ENCODE results near the gene AASS.

Gene AASS

GRCh38 chr7:122068046-122068445, 76.0 kb downstream of the AASS start:
- Histone ChIP-seq H3K4me1 (ENCODE audit: control insufficient read depth, insufficient read depth, low read length) (no peaks in the 10 kb centered on the region), H3K27me3 (ENCODE audit: control insufficient read depth, insufficient read depth, low read length) (peaks cover 10% of the 10 kb centered on the region), H3K9me3 (ENCODE audit: control insufficient read depth, low read length) (no peaks in the 10 kb centered on the region), H3K4me3 (ENCODE audit: low read length) (no peak overlapping the region), H3K36me3 (ENCODE audit: control insufficient read depth, insufficient read depth, low read length) (no peaks in the 10 kb centered on the region), H3K9ac (ENCODE audit: low read length) (no peak overlapping the region)

DNA sequence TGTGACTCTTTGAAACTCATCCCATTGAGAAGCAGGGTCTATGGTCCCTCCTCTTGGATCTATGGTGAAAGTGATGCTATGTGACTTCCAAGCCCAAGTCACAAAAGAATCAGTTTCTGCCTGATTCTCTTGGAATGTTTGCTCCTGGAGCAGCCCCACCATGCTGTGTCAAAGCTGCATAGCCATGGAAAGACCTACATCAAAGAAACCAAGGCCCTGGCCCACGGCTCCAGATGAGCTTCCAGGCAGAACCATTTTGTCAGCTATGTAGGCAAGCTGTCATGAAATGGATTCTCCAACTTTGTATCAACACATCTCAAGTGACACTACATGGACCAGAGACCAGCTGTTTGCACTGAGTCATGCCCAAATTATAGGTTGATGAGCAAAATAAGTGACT, 77.0 kb downstream of the AASS start:
- Histone ChIP-seq H3K4me3 (ENCODE audit: low read length) (no peak overlapping the region), H3K9ac (ENCODE audit: low read length) (no peak overlapping the region), H3K36me3 (ENCODE audit: control insufficient read depth, insufficient read depth, low read length) (no peaks in the 10 kb centered on the region), H3K4me1 (ENCODE audit: control insufficient read depth, insufficient read depth, low read length) (no peaks in the 10 kb centered on the region), H3K9me3 (ENCODE audit: control insufficient read depth, low read length) (no peaks in the 10 kb centered on the region), H3K27me3 (ENCODE audit: control insufficient read depth, insufficient read depth, low read length) (peaks cover 10% of the 10 kb centered on the region)

GRCh38 chr7:122064971-122065370, 79.1 kb downstream of the AASS start:
- Histone ChIP-seq H3K4me1 (ENCODE audit: control insufficient read depth, insufficient read depth, low read length) (no peaks in the 10 kb centered on the region), H3K9me3 (ENCODE audit: control insufficient read depth, low read length) (no peaks in the 10 kb centered on the region), H3K4me3 (ENCODE audit: low read length) (no peak overlapping the region), H3K36me3 (ENCODE audit: control insufficient read depth, insufficient read depth, low read length) (no peaks in the 10 kb centered on the region), H3K9ac (ENCODE audit: low read length) (no peak overlapping the region), H3K27me3 (ENCODE audit: control insufficient read depth, insufficient read depth, low read length) (peaks cover 10% of the 10 kb centered on the region)

DNA sequence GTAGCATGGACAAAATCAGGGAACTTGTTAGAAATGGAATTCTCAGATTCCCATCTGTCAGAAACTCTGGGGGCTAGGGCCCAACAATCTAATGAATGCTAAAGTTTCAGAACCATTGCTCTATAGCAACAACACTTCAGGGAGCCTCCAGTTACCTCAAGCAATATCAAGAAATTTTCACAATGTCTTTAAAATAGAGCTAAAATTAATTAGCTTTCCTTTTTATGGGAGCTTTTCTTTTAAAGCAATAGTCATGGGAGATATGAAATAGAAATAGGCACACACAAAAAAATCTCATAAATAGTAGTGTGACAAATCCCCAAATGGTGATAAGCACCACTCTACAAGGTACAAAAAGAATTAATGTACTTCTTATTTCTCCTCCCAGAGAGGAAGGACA, 80.9 kb downstream of the AASS start:
- peaks cover 4% of the 10 kb centered on the region for H3K27me3 ChIP-seq (ENCODE audit: control insufficient read depth, insufficient read depth, low read length)
- H3K4me1 ChIP-seq (ENCODE audit: control insufficient read depth, insufficient read depth, low read length) = no peaks in the 10 kb centered on the region
- no peaks in the 10 kb centered on the region for H3K36me3 ChIP-seq (ENCODE audit: control insufficient read depth, insufficient read depth, low read length)
- H3K4me3 ChIP-seq (ENCODE audit: low read length) = no peak overlapping the region
- no peaks in the 10 kb centered on the region for H3K9me3 ChIP-seq (ENCODE audit: control insufficient read depth, low read length)
- H3K9ac ChIP-seq (ENCODE audit: low read length) = no peak overlapping the region

DNA sequence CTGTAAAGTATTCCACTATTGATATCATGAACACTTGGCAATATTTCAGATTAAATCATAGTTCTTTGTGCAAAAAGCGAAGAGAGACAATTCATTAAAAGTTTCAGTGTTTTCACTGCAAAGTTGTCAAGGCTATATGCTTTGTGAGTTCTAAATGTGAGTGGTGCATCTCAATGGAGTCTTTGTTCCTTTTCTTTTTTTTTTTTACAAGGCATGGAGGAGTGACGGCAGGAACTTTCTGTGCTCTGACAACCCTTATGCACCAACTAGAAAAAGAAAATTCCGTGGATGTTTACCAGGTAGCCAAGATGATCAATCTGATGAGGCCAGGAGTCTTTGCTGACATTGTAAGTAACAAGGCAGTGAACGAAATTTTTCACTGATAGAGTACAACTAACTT, 84.5 kb downstream of the AASS start:
- no peaks in the 10 kb centered on the region for H3K27me3 ChIP-seq (ENCODE audit: control insufficient read depth, insufficient read depth, low read length)
- H3K9me3 ChIP-seq (ENCODE audit: control insufficient read depth, low read length) = no peaks in the 10 kb centered on the region
- H3K9ac ChIP-seq (ENCODE audit: low read length) = no peak overlapping the region
- H3K4me3 ChIP-seq (ENCODE audit: low read length) = no peak overlapping the region
- H3K4me1 ChIP-seq (ENCODE audit: control insufficient read depth, insufficient read depth, low read length) = no peaks in the 10 kb centered on the region
- H3K36me3 ChIP-seq (ENCODE audit: control insufficient read depth, insufficient read depth, low read length) = no peaks in the 10 kb centered on the region

DNA sequence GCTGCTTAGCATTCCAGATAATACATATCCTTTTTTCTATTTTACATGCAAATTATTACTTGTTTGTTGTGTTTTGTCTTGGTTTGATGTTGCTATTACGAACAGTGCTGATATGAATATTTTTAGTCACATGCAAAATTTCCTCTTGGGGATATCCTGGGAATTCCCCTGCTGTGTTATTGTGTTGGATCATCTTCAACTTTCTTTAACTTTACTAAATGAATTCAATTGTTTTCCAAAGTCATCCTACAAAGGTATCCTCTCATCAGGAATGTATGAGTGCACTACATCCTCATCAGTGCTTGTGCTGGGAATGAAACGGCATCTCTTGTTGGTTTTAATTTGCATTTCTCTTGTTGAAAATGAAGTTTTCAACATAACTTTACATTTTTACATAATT, 87.1 kb downstream of the AASS start:
- Histone ChIP-seq H3K9me3 (ENCODE audit: control insufficient read depth, low read length) (no peaks in the 10 kb centered on the region), H3K4me3 (ENCODE audit: low read length) (no peak overlapping the region), H3K4me1 (ENCODE audit: control insufficient read depth, insufficient read depth, low read length) (no peaks in the 10 kb centered on the region), H3K27me3 (ENCODE audit: control insufficient read depth, insufficient read depth, low read length) (peaks cover 10% of the 10 kb centered on the region), H3K9ac (ENCODE audit: low read length) (no peak overlapping the region), H3K36me3 (ENCODE audit: control insufficient read depth, insufficient read depth, low read length) (no peaks in the 10 kb centered on the region)

- Histone ChIP-seq H3K9ac (ENCODE audit: low read length) (no peak overlapping the region), H3K27me3 (ENCODE audit: control insufficient read depth, insufficient read depth, low read length) (peaks cover 10% of the 10 kb centered on the region), H3K36me3 (ENCODE audit: control insufficient read depth, insufficient read depth, low read length) (no peaks in the 10 kb centered on the region), H3K9me3 (ENCODE audit: control insufficient read depth, low read length) (no peaks in the 10 kb centered on the region), H3K4me3 (ENCODE audit: low read length) (no peak overlapping the region), H3K4me1 (ENCODE audit: control insufficient read depth, insufficient read depth, low read length) (no peaks in the 10 kb centered on the region)
Observed at GRCh38 chr7:122055073-122055472, 89.0 kb downstream of the AASS start.

DNA sequence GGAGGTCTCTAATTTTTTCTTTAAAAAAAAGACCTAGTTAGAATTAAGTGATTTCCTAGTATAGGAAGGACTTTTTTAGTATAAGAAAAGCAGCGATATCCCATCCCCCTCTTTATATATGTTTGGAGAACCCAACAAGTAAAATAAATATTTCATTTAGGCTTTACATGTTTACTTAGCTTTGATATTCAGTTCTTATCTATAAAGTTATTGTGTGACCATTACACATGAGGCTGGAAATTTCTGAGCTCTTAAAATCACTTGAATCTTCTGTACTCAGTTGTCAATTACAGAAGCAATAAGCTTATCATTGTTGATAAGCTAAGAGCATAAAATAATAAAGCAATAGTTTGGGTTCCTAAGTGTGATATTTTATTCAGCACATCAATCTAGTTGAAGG, 89.7 kb downstream of the AASS start:
- Histone ChIP-seq H3K9me3 (ENCODE audit: control insufficient read depth, low read length) (no peaks in the 10 kb centered on the region), H3K9ac (ENCODE audit: low read length) (no peak overlapping the region), H3K27me3 (ENCODE audit: control insufficient read depth, insufficient read depth, low read length) (peaks cover 10% of the 10 kb centered on the region), H3K36me3 (ENCODE audit: control insufficient read depth, insufficient read depth, low read length) (no peaks in the 10 kb centered on the region), H3K4me1 (ENCODE audit: control insufficient read depth, insufficient read depth, low read length) (no peaks in the 10 kb centered on the region), H3K4me3 (ENCODE audit: low read length) (no peak overlapping the region)

GRCh38 chr7:122046402-122046801, 97.6 kb downstream of the AASS start:
- Histone ChIP-seq H3K4me3 (ENCODE audit: low read length) (no peak overlapping the region), H3K4me1 (ENCODE audit: control insufficient read depth, insufficient read depth, low read length) (no peaks in the 10 kb centered on the region), H3K9ac (ENCODE audit: low read length) (no peak overlapping the region), H3K27me3 (ENCODE audit: control insufficient read depth, insufficient read depth, low read length) (no peaks in the 10 kb centered on the region), H3K36me3 (ENCODE audit: control insufficient read depth, insufficient read depth, low read length) (no peaks in the 10 kb centered on the region), H3K9me3 (ENCODE audit: control insufficient read depth, low read length) (no peaks in the 10 kb centered on the region)

DNA sequence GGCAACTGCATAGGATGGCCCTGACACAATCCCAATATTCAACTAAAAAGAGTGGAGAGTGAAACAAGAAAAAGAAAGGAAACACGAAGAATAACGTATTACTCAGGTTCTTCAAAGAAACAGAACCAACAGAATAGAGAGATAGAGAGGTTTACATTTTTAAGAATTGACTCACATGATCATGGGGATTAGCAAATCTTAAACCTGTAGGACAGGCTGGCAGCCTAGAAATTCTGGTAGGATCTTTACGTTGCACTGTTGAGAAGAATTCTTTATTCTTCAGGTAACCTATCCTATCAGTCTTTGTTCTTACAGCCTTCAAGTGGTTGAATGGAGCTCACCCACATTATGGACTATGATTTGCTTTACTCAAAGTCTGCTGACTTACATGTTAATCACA, 103.9 kb downstream of the AASS start:
- H3K9ac ChIP-seq (ENCODE audit: low read length) = no peak overlapping the region
- H3K4me1 ChIP-seq (ENCODE audit: control insufficient read depth, insufficient read depth, low read length) = no peaks in the 10 kb centered on the region
- H3K27me3 ChIP-seq (ENCODE audit: control insufficient read depth, insufficient read depth, low read length) = no peaks in the 10 kb centered on the region
- no peak overlapping the region for H3K4me3 ChIP-seq (ENCODE audit: low read length)
- H3K36me3 ChIP-seq (ENCODE audit: control insufficient read depth, insufficient read depth, low read length) = no peaks in the 10 kb centered on the region
- no peaks in the 10 kb centered on the region for H3K9me3 ChIP-seq (ENCODE audit: control insufficient read depth, low read length)

- Histone ChIP-seq H3K9ac (ENCODE audit: low read length) (no peak overlapping the region), H3K27me3 (ENCODE audit: control insufficient read depth, insufficient read depth, low read length) (no peaks in the 10 kb centered on the region), H3K4me3 (ENCODE audit: low read length) (no peak overlapping the region), H3K36me3 (ENCODE audit: control insufficient read depth, insufficient read depth, low read length) (no peaks in the 10 kb centered on the region), H3K4me1 (ENCODE audit: control insufficient read depth, insufficient read depth, low read length) (no peaks in the 10 kb centered on the region), H3K9me3 (ENCODE audit: control insufficient read depth, low read length) (no peaks in the 10 kb centered on the region)
Observed at GRCh38 chr7:122038904-122039303, 105.1 kb downstream of the AASS start.

GRCh38 chr7:122038134-122038533, 105.9 kb downstream of the AASS start:
- H3K4me1 ChIP-seq (ENCODE audit: control insufficient read depth, insufficient read depth, low read length) = no peaks in the 10 kb centered on the region
- no peaks in the 10 kb centered on the region for H3K36me3 ChIP-seq (ENCODE audit: control insufficient read depth, insufficient read depth, low read length)
- H3K9me3 ChIP-seq (ENCODE audit: control insufficient read depth, low read length) = no peaks in the 10 kb centered on the region
- no peaks in the 10 kb centered on the region for H3K27me3 ChIP-seq (ENCODE audit: control insufficient read depth, insufficient read depth, low read length)
- H3K9ac ChIP-seq (ENCODE audit: low read length) = no peak overlapping the region
- H3K4me3 ChIP-seq (ENCODE audit: low read length) = no peak overlapping the region

- Histone ChIP-seq H3K4me3 (ENCODE audit: low read length) (no peak overlapping the region), H3K9me3 (ENCODE audit: control insufficient read depth, low read length) (no peaks in the 10 kb centered on the region), H3K9ac (ENCODE audit: low read length) (no peak overlapping the region)
Observed at GRCh38 chr7:122035876-122036275, 108.2 kb downstream of the AASS start.

More at GRCh38 chr7:122035876-122036275, 108.2 kb downstream of the AASS start:
- H3K36me3 ChIP-seq (ENCODE audit: control insufficient read depth, insufficient read depth, low read length) = no peaks in the 10 kb centered on the region
- H3K27me3 ChIP-seq (ENCODE audit: control insufficient read depth, insufficient read depth, low read length) = no peaks in the 10 kb centered on the region
- H3K4me1 ChIP-seq (ENCODE audit: control insufficient read depth, insufficient read depth, low read length) = no peaks in the 10 kb centered on the region
